NAMALWA (cell line): ENCODE measurements around the gene ARL13A.
"Not testable (repeated sequence)": the region's sequence is repeated elsewhere in the genome, so short reads cannot be mapped to it uniquely, and the experiment has no call there.

ENCODE experiments used
- DNase-seq: peaks from one replicate; pipeline ENCODE4 v3.0.0-alpha.2; 2015; ENCODE audit warnings: low spot score

The ARL13A gene

GRCh38 chrX:100969408-100969807, at the start of gene ARL13A:
Gene ARL13A, plus strand, starts transcription at chrX:100969708. Its CDS starts 3,982 bp downstream, at chrX:100973690.
- DNase-seq, result no peak

DNA sequence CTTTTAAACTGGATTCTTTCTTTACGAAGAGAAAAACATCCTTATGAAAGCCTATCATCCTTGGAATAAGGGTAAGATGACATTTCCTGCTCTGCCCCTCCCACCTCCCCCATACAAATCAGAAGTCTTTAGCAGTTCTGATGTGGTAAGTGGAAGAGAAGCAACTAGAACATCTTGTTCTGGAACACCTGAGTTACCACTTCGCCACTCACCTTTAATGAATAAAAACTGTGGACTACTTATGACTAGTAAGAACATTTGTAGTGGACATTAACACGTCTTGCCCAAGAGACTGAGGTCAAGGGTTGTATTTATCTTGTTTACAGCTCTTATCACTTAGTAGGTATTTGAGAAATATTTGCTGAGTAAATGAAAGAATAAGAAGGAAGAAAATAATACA, 45.1 kb upstream of the ARL13A start:
- no peak for DNase-seq

- DNase-seq, result no peak
Measured at GRCh38 chrX:100926453-100926852, 43.1 kb upstream of the ARL13A start.

DNA sequence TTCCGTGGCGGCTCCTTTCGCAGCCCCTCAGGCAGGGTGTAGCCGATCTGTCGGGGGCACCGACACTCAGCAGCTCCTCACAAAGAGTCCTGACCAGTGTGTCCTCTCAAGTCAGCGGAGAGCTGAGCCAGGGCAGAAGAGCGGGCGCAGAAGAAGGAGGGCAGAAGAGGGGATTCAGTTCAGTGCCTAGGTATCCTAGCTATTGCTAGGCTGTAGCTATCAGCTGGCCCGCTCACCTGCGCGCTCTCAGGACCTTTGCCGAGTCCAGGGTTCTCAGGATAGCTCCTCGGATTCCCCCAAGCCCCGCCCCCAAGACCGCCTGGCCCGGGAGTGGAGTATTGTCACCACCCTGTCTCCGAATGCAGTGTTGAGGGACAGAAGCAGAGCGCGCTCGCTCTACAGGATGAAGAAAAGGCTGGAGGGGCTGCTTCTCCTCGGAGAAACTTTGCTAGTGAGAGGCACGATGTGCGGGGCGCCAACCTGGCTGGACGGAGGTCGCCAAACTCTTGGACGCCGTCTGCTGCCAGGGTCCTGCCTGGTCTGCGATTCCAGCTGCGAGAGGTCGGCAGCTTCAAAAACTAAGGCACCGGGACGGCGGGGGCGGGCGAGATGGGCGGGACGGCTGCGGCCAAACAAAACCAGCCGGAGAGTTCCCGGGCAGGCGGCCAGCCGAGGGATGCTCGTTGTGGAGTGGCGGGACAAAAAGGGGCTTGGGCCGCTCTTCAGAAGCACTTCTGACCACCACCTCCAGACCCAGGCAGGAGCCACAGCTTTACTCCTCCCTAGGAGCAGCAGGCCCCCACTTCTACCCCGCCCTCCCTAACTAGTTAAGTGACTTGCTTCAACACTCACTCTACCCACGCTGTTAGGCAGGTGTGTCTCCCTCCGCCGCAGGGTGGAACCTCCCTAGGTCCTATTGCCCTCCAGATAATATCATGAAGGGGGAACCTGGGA, 40.6 kb upstream of the ARL13A start, which contains the start of gene XKRX:
TSS of gene XKRX (minus strand) at position 258 of the 954 bp plus-strand sequence. CDS start 613 bp downstream, outside the sequence.
- DNase-seq, result peak; percentile 20

DNA sequence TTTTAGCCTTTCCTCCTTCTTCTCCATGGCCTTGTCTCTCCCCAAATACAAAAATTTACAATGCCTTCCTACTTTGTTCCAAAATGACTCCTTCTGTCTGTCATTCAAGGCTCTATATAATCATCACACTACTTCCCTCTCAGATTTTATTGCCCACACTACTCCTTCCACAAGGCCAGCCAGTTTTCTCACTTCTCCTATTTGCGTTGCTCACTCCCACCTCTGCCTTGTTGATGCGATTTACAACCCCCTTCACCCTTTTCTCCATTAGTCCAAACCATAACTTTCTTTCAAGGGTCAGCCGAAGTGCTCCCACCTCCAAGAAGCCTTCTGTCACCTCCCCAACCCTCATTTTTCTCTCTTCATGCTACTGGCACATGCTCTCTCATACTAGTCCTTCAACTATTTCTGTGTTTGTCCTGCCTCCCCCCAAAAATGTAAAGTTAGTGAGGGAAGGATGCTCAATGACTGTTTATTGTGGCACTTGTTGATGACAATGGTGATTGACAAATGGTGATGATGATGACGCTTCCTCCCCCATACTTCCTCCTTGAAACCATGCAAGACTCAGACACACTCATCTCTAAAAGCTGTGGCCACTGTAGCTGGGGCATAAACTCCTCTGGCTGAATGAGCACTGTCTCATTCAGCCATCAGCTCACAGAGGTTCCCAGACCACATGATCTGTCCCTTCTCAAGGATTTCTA, 38.1 kb upstream of the ARL13A start:
- DNase-seq, result no peak

DNA sequence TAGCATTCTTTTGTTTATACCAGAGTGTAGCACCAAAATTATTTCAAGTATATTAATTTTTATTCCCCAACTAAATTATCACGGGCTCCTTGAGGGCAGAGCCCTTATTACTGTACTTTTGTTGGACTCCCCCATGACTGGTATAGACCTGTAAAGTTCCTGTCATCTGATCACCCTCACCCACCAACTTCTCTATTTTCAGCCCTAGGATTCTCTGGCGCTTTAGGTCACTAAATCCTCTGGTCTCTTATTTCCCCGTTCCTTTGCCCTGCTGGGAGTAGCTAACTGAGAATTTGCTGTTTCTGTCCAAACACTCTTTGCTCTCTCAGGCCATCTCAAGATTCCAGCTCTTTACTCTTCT, 37.6 kb upstream of the ARL13A start:
- DNase-seq, result no peak

- no peak for DNase-seq
Measured at GRCh38 chrX:100935767-100936166, 33.7 kb upstream of the ARL13A start.

DNA sequence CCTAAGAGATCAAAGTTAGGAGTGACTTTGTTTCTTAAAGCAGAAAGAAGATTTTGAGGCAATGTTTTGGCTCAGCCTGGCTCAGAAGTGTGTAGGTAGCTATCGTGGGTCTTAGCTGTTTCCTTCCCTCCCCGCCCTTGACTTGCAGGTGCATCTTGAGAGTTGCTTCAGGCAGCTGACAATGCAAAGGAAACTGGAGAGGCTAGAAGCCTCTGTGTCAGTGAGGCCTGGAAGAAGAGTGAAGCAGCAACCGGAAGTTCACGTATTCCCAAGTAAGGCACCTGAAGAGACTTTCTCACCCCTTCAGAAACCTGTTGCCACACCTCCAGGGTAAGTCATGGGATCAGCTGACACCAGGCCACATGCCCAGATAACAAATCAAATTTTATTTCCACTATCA, 30.2 kb upstream of the ARL13A start:
- DNase-seq, result no peak

GRCh38 chrX:100944601-100945000, 24.9 kb upstream of the ARL13A start:
- no peak for DNase-seq

DNA sequence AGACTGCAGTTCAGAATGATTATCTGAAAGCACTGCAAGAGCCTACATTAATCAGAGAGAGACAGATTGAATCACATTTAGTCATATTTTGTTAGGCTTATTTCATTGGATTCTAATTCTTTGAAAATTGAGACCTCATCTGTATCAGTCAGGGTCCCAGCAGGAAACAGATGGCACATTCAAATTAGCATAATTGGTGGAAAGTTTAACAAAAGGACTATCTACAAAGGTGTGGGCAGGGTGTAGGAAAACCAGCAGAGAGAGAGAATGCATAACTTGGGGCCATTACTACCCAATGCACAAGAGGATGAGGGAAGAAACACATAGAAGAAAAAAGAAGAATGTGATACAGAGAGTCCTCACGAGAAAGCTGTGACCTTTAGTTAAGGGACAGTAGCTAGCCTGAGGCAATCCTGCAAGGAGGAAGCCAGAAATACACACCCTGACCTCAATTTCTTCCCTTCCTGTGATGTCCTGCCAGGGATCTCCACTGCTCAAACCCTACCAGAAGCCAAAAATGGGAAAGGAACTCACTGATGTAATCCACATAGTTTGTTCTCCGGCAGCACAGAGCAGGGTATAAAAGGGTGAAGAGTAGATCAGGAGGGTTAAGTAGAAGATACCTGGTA, 23.1 kb upstream of the ARL13A start:
- no peak for DNase-seq

GRCh38 chrX:100948557-100948956, 21.0 kb upstream of the ARL13A start:
- DNase-seq, result no peak

- no peak for DNase-seq
Measured at GRCh38 chrX:100962811-100963210, 6.7 kb upstream of the ARL13A start.

- no peak for DNase-seq
Measured at GRCh38 chrX:100964362-100964761, 5.1 kb upstream of the ARL13A start.

GRCh38 chrX:100969936-100970335, 428 bp downstream of the ARL13A start:
- DNase-seq, result no peak

DNA sequence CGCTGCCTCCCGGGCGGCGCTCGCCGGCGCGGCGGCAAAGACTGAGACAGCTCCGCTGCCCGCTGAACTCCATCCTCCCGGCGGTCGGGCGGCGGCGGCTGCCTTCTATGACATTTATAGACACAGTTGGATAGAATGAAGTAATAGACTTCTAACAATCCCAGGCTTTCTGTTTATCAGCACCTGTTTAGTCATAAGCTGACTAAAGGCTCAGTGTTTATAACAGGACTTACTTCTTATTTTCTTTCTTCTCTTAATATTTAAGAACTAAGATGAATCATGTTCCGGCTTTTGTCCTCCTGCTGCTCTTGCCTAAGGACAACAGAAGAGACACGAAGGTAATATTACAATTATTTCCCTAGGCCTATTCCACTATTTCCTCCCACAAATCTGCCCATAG, 3.9 kb downstream of the ARL13A start:
- no peak for DNase-seq

DNA sequence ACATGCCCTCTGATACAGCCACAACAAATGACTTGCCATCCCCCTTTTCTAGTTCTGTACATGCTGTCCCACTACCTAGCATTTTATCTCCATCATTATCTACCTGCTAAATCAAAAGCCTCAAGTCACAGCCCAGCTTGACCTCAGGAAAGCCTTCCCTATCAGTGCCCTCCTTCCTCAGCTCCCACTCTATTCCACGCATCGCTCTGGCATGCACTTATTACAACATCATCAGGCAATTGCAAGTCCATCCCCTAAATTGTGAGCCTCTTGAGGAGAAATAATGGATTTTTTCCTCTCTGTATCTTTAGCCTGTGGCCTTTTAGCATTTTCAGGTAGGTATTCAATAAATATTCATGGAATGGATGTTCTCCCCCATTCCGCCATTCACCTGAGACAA, 5.7 kb downstream of the ARL13A start:
- DNase-seq, result no peak

DNA sequence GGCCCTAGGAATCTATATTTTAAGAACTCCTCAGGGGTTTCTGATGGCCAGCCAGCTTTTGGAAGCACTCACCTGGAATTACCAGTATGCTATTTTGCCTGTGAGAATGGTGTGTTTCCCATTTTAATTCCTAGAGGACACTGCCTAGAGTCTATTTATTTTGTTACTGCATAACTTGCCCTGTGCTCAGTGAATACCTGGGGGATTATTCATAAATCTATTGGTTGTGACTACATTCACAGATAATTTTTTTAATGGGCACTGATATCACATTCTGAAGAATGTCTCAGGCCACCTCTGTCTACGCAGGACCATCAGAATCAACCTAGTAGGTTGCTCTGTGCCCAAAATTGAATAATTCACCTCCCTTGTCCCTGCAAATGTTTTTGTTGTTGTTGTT, 6.7 kb downstream of the ARL13A start:
- no peak for DNase-seq

DNA sequence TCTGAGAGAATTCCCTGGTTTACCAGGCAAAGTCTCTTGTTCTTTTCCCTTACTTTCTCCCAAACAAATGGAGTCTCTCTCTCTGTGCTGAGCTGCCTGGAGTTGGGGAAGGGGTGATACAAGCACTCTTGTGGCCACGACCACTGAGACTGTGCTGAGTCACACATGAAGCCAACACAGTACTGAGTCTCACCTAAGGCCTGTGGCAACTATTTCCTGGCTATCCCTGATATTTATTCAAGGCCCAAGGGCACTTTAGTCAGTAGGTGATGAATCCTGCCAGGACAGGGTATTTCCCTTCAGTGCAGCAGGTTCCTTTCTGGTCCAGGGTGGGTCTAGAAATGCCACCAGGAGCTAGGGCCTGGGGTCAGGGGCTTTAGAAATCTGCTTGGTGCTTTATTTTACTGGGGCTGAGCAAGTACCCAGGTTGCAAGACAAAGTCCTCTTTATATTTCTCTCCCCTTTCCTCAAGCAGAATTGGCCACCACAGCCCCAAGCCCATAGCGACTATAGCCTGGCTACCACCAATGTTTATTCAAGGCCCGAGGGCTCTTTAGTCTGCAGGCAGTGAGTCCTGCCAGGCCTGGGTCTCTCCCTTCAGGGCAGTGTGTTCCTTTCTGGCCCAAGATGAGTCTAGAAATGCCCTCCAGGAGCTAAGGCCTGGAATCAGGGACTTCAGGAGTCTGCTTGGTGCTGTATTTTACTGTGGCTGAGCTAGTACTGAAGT, 10.5 kb downstream of the ARL13A start:
- no peak for DNase-seq

- DNase-seq, result no peak
Measured at GRCh38 chrX:100980608-100981497, 11.3 kb downstream of the ARL13A start.

DNA sequence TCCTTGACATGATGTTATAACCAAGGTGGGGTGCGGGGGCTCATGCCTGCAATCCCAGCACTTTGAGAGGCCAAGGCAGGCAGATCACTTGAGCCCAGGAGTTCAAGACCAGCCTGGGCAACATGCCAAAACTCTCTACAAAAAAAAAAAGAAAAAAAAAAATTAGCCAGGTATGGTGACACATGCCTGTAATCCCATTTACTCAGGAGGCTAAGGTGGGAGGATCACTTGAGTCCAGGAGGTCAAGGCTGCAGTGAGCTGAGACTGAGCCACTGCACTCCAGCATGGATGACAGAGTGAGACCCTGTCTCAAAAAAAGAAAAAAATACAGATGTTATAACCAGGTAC, 12.0 kb downstream of the ARL13A start:
- DNase-seq, result not testable (repeated sequence)

DNA sequence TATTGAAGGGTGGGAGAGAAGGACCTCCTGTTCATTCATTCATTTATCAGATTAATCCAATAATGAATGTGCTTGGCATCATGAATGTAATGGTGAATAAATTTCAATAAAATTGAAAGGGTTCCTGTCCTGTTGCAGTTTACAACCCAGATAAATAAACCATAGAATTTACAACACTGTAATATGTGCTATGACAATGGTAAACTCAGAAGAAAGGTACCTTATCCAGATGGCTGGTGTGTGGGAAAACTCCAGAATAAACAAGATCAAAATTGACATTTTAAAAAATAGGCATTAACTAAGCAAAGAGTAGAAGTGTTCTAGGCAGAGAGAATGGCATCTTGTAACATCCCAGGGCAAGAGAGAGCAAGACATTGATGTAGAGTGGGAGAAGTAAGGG, 15.3 kb downstream of the ARL13A start:
- DNase-seq, result no peak
